Suppressor macrophage (primary cell): ENCODE measurements around the gene PMP22.
"Not testable (repeated sequence)": the region's sequence is repeated elsewhere in the genome, so short reads cannot be mapped to it uniquely, and the experiment has no call there.

Source experiments
- DNase-seq, 4 experiments: peaks; one replicate each; pipeline ENCODE4 v3.0.0-alpha.2; 2020 to 2022

PMP22 gene

DNA sequence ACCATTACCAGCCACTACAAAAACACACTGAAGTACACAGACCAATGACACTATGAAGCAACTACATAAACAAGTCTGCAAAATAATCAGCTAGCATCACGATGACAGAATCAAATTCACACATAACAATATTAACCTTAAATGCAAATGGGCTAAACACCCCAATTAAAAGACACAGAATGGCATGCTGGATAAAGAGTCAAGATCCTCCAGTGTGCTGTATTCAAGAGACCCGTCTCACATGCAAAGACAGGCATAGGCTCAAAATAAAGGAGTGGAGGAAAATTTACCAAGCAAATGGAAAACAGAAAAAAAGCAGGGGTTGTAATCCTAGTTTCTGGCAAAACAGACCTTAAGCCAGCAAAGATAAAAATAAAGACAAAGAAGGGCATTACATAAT, 64.6 kb downstream of the PMP22 start:
- DNase-seq, result not testable (repeated sequence)

DNA sequence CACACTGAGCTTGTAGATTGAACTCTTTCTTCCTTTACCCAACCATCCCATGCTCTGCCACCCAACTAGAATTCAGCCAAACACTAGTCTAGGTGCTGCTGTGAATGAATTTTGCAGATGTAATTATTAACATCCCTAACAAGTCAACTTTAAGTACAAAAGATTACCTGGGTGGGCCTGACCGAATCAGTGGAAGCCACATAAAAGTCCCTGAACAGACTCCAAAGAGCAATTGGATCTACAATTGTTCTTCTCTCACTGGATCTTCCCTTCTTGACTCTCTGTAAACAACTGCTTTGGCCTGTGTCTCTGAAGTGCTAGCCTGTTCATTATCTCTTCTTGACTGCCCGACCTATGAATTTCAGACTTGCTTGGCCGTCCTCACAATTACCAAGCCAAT, 67.9 kb downstream of the PMP22 start:
- no peak for DNase-seq

GRCh38 chr17:15194859-15195277, 70.3 kb downstream of the PMP22 start:
- no peak for DNase-seq

DNA sequence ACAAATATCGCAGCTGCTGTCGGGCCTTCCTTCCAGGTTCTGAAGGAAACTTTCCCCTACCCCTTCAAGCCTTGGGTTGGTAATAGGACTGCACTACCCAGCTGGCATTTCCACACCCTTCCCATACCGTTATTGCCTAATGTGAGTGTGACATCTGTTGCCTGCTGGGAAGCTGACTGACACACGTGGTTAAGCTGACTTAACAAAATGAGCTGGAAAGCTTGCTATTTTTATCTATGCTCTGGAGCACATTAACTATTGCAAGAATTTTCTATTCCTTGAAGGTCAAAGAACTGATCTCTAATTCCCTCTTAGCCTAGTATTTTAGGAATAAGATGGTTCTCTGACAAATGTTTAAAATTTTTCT, 79.5 kb downstream of the PMP22 start:
- DNase-seq, result peak; percentile 71 to 91 (median 84)

GRCh38 chr17:15184872-15185624, 80.1 kb downstream of the PMP22 start:
- no peak for DNase-seq

DNA sequence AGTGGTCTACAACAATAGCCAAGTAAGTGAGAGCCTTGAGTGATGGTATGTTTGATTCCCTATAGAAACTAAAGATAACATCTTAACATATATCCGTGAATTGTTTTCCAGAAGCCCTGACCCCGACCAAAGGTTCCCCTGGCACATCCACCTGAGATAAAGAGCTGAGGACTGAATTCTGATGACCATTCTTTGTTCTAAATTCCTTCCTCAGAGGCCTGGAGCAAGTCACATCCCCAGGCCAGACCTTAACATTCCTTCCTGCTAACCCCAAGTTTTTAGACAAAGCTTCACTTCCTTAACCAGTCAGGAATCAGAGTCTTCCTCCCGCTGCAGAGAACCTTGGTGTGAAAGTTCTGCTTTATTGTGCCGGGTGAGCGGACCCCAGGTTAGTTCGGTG, 83.3 kb downstream of the PMP22 start:
- peak in 1 of 4 experiments; percentile 9 for DNase-seq

DNA sequence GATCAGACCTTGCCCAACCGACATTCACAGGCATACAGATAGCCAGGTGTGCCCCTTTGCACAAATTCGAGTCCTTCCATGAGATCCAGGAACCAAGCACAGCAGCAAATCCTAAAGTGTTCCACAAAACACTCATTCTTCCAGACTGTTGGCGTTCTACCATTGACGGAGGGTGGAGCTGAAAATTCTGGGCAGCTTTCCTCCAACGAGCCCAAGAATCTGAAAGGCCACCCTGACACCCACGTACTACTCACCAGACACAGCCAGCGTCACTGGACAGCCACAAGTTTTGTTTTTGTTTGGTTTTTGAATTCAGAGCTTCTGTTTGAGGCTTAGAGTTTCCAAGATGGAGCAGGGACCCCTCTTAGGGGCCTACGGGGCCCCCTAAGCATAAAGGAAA, 83.8 kb downstream of the PMP22 start:
- no peak for DNase-seq

DNA sequence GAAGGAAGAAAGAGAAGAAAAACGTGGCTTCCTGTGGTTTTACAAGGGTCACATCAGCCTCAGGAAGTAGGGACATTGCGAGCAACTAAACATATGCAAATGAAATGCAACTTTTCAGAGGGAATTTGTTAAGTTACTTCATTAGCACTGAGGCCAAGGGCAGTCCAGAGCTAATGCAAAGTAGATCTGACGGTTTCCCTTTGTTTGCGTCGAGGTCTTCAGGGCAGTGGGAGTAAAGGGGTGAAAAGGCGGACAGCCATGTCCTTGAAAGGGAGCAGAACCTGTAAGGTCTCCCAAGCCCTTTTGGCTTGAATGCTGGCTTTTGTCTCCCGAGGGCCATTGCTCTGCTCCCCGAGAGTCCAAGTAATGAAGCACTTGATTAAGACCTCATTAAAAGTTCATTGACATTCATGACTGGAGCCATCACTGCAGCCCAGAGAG, 85.0 kb downstream of the PMP22 start:
- no peak for DNase-seq
